GM23248 (cell line): ENCODE measurements around the gene PKNOX2. TPM values are rescaled to one million over a fixed set of nuclear protein-coding genes. Genes with fewer than 3 reads are reported as not detected.

Experiments used
- DNase-seq: peaks from one replicate; pipeline ENCODE4 v3.0.0-alpha.2; 2015
- H2AFZ ChIP-seq: fragments of 200-600 bp; sonication (generic); 2 replicates; pipeline ENCODE4 v1.6.1; 2016; ENCODE audit warnings: antibody characterized with exemption
- H3F3A ChIP-seq: fragments of 200-600 bp; sonication (generic); 2 replicates; pipeline ENCODE4 v1.6.1; 2016; ENCODE audit warnings: mild to moderate bottlenecking, antibody characterized with exemption, mixed run types; ENCODE audit not compliant: insufficient read depth
- H3K27ac ChIP-seq: fragments of 200-600 bp; sonication (generic); 2 replicates; pipeline ENCODE4 v1.5.1; 2016; ENCODE audit warnings: mild to moderate bottlenecking
- H3K27me3 ChIP-seq: fragments of 200-600 bp; sonication (generic); replicated peaks from 2 replicates; pipeline ENCODE4 v1.6.1; 2016; ENCODE audit warnings: mild to moderate bottlenecking; ENCODE audit not compliant: insufficient read depth
- H3K36me3 ChIP-seq: fragments of 200-600 bp; sonication (generic); 2 replicates; pipeline ENCODE4 v1.6.1; 2016; ENCODE audit warnings: low read depth, mild to moderate bottlenecking
- H3K4me1 ChIP-seq: fragments of 200-600 bp; sonication (generic); 2 replicates; pipeline ENCODE4 v1.6.1; 2016; ENCODE audit warnings: mild to moderate bottlenecking; ENCODE audit not compliant: insufficient read depth
- H3K4me2 ChIP-seq: fragments of 200-600 bp; sonication (generic); one replicate; pipeline ENCODE4 v1.6.1; 2016; ENCODE audit warnings: mild to moderate bottlenecking; ENCODE audit not compliant: unreplicated experiment
- H3K4me3 ChIP-seq: fragments of 200-600 bp; sonication (generic); 2 replicates; pipeline ENCODE4 v1.5.1; 2016; ENCODE audit warnings: mild to moderate bottlenecking
- H3K79me2 ChIP-seq: fragments of 200-600 bp; sonication (generic); 2 replicates; pipeline ENCODE4 v1.6.1; 2016; ENCODE audit warnings: mild to moderate bottlenecking; ENCODE audit not compliant: insufficient read depth
- H3K9ac ChIP-seq: fragments of 200-600 bp; sonication (generic); 2 replicates; pipeline ENCODE4 v1.6.1; 2016; ENCODE audit warnings: mild to moderate bottlenecking
- H3K9me2 ChIP-seq: fragments of 200-600 bp; sonication (generic); 2 replicates; pipeline ENCODE4 v1.6.1; 2016; ENCODE audit warnings: mixed run types, mild to moderate bottlenecking, moderate library complexity; ENCODE audit not compliant: insufficient read depth
- H3K9me3 ChIP-seq: fragments of 200-600 bp; sonication (generic); one replicate; pipeline ENCODE4 v1.6.1; 2017; ENCODE audit warnings: low read depth
- H4K20me1 ChIP-seq: fragments of 200-600 bp; sonication (generic); 2 replicates; pipeline ENCODE4 v1.6.0; 2016; ENCODE audit not compliant: insufficient read depth
- EZH2 ChIP-seq: fragments of 200-600 bp; sonication (generic); IDR thresholded peaks from 2 replicates; pipeline ENCODE4 v1.6.1; 2018; ENCODE audit warnings: antibody characterized with exemption, mild to moderate bottlenecking; ENCODE audit not compliant: insufficient read depth, poor library complexity, severe bottlenecking
- EZH2phosphoT487 ChIP-seq: fragments of 200-600 bp; sonication (generic); IDR thresholded peaks from 2 replicates; pipeline ENCODE4 v1.6.1; 2018; ENCODE audit warnings: antibody characterized with exemption, moderate library complexity, mild to moderate bottlenecking, low read depth; ENCODE audit not compliant: insufficient read depth
- WGBS, 2 experiments: methylation state at CpG; one replicate each; pipeline ENCODE4 v1.1.6; 2015 to 2017; ENCODE audit warnings: low lambda C conversion rate in 2 of 2, low coverage in 1 of 2; ENCODE audit errors: missing lambda C conversion rate in 2 of 2; 5-methylcytosine and 5-hydroxymethylcytosine counted together
- in situ Hi-C: fragments of 300-500 bp; cut with MboI; formaldehyde crosslinking; loops from 2 replicates; pipeline ENCODE4 v1.15.0; 2020
- polyA plus RNA-seq: library from polyadenylated mRNA; unstranded; fragments of >200 nt; fragmentation: Nextera tagmentation; extraction: Ambion mirVana; gene quantifications from 2 replicates; pipeline ENCODE4 v1.2.1, GENCODE V29; 2016
- total RNA-seq: library from RNA; depleted of rRNA; stranded (reverse); fragments of >200 nt; shearing (Covaris generic); gene quantifications from 2 replicates; pipeline ENCODE4 v1.2.3, GENCODE V29; 2014

Gene PKNOX2
- total and polyA plus RNA-seq, 2 experiments from 2014 or later = 0.21 to 0.76 TPM

DNA sequence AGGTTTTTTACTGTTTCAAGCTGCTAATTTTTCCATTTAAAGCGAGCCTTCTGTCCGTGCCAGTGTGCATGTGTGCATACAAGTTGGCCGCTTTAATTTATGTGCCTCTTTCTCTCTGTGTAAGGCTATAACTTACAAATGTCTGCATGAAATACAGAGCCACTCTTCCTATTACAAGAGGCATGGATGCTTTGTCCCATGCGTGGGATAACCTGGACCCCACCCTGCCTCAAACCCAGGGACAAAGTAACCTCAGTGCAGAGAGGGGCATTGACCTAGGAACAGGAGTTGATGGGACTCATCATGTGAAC is 28.8 kb downstream of the PKNOX2 start:
- no peak overlapping the region for H3K9ac ChIP-seq
- H3F3A ChIP-seq = no peaks in the 10 kb centered on the region
- H4K20me1 ChIP-seq = no peaks in the 10 kb centered on the region
- no peaks in the 10 kb centered on the region for H3K79me2 ChIP-seq
- in situ Hi-C loops = no loop called here
- H3K4me3 ChIP-seq = no peak overlapping the region
- peaks cover 16% of the 10 kb centered on the region for H3K27me3 ChIP-seq
- H3K4me1 ChIP-seq = no peaks in the 10 kb centered on the region; the same call in 1 of the 2 replicates
- TF ChIP-seq EZH2phosphoT487 (no peak), EZH2 (no peak)
- DNase-seq = no peak
- no peaks in the 10 kb centered on the region for H3K9me2 ChIP-seq
- H3K27ac ChIP-seq = no peak overlapping the region
- H3K9me3 ChIP-seq = no peaks in the 10 kb centered on the region
- H3K4me2 ChIP-seq = no peak overlapping the region
- no peaks in the 10 kb centered on the region for H3K36me3 ChIP-seq
- WGBS, 2 experiments = 72 to 76% methylated on average over 4 of the region's 4 CpGs
- H2AFZ ChIP-seq = no peak overlapping the region

GRCh38 chr11:125193841-125194240 is 29.3 kb downstream of the PKNOX2 start:
- Histone ChIP-seq H3K4me1 (no peaks in the 10 kb centered on the region), H3K36me3 (no peaks in the 10 kb centered on the region), H4K20me1 (no peaks in the 10 kb centered on the region), H3K4me3 (no peak overlapping the region), H3K27me3 (peaks cover 16% of the 10 kb centered on the region; the same call in 1 of the 2 replicates), H2AFZ (no peak overlapping the region), H3K9me2 (no peaks in the 10 kb centered on the region), H3K9ac (no peak overlapping the region), H3K27ac (no peak overlapping the region), H3F3A (no peaks in the 10 kb centered on the region), H3K4me2 (no peak overlapping the region), H3K9me3 (no peaks in the 10 kb centered on the region), H3K79me2 (no peaks in the 10 kb centered on the region)
- in situ Hi-C loops = no loop called here
- DNase-seq = no peak
- 60 to 63% methylated on average over 7 of the region's 7 CpGs for WGBS, 2 experiments
- TF ChIP-seq EZH2 = no peak
- TF ChIP-seq EZH2phosphoT487 = no peak

DNA sequence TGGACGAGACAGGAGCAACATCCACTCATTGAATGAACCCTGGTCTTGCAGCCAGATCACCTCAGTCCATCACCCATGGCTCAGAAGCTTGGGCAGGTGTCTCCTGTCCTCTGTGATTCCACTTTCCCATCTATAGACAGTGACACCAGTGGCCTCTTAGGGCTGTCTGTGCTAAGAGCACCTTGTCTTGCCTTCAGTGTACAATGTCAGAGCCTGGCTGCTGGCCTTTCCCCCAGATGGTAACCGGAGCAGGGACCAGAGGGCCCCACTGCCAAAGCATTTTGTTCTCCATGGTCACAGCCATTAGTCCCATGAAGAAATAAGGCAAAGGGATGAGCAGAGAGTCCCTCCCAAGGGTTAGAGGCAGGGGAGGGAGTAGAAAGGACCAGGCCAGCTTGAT is 35.4 kb downstream of the PKNOX2 start:
- 42 to 56% methylated on average over 2 of the region's 2 CpGs for WGBS, 2 experiments
- H3K9me3 ChIP-seq = no peaks in the 10 kb centered on the region
- H3K27ac ChIP-seq = no peak overlapping the region
- no peak overlapping the region for H3K9ac ChIP-seq
- TF ChIP-seq EZH2 (no peak), EZH2phosphoT487 (no peak)
- H3K4me1 ChIP-seq = no peaks in the 10 kb centered on the region
- H3K4me2 ChIP-seq = no peak overlapping the region
- in situ Hi-C loops = no loop called here
- H3K27me3 ChIP-seq = peaks cover 11% of the 10 kb centered on the region; the same call in 1 of the 2 replicates
- H3F3A ChIP-seq = no peaks in the 10 kb centered on the region
- H3K4me3 ChIP-seq = no peak overlapping the region
- no peak for DNase-seq
- H3K79me2 ChIP-seq = no peaks in the 10 kb centered on the region
- H2AFZ ChIP-seq = no peak overlapping the region
- no peaks in the 10 kb centered on the region for H4K20me1 ChIP-seq
- H3K36me3 ChIP-seq = no peaks in the 10 kb centered on the region
- H3K9me2 ChIP-seq = no peaks in the 10 kb centered on the region

GRCh38 chr11:125200441-125200840 is 35.9 kb downstream of the PKNOX2 start:
- no peak overlapping the region for H3K4me3 ChIP-seq
- H3K9ac ChIP-seq = no peak overlapping the region
- H3K27me3 ChIP-seq = peaks cover 10% of the 10 kb centered on the region; the same call in 1 of the 2 replicates
- WGBS, 2 experiments = 73 to 80% methylated on average over 11 of the region's 11 CpGs
- no peaks in the 10 kb centered on the region for H3F3A ChIP-seq
- H3K79me2 ChIP-seq = no peaks in the 10 kb centered on the region
- H3K4me2 ChIP-seq = no peak overlapping the region
- no peaks in the 10 kb centered on the region for H3K36me3 ChIP-seq
- TF ChIP-seq EZH2 = no peak
- in situ Hi-C loops = no loop called here
- no peak overlapping the region for H2AFZ ChIP-seq
- H4K20me1 ChIP-seq = no peaks in the 10 kb centered on the region
- no peaks in the 10 kb centered on the region for H3K9me3 ChIP-seq
- no peaks in the 10 kb centered on the region for H3K4me1 ChIP-seq
- H3K27ac ChIP-seq = no peak overlapping the region
- H3K9me2 ChIP-seq = no peaks in the 10 kb centered on the region
- DNase-seq = no peak

DNA sequence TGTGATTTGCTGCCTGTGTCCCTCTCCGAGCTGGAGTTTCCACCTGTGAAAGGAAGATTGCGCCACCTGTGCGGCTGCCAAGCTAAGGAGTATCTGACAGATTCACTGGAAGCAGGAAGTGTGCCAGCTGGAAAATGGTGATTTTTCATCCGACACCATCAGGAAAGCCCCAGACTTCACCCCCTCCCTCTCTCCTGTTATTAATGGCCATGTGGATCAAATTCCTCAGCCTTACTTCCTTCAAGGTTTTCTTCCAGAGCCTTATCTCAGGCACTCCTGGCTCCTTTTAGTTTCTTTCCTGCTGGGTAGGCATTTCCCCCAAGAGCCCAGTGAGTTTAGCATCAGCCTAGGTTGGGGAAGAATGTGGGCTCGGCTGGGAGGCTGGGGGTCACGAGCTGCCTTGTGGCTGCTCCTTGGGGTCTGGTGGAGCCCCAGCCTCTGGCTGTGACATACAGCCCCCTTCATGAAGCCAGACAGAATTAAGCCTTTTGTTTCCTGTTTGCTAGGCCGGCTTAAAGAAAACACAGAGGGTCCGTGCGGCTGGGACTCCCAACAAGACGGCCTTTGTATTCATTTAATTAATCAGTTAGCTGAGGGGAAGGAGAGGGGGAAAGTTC is 37.1 kb downstream of the PKNOX2 start:
- Histone ChIP-seq H4K20me1 (no peaks in the 10 kb centered on the region), H3K36me3 (no peaks in the 10 kb centered on the region), H3K9me3 (no peaks in the 10 kb centered on the region), H3K27ac (no peak overlapping the region), H3K4me3 (no peak overlapping the region), H3K27me3 (peaks cover 10% of the 10 kb centered on the region; the same call in 1 of the 2 replicates), H3K9ac (no peak overlapping the region), H3K4me2 (no peak overlapping the region), H3K9me2 (no peaks in the 10 kb centered on the region), H2AFZ (no peak overlapping the region), H3F3A (no peaks in the 10 kb centered on the region), H3K4me1 (no peaks in the 10 kb centered on the region), H3K79me2 (no peaks in the 10 kb centered on the region)
- WGBS, 2 experiments = 58 to 62% methylated on average over 10 of the region's 10 CpGs
- TF ChIP-seq EZH2phosphoT487 (no peak), EZH2 (no peak)
- in situ Hi-C loops = no loop called here
- no peak for DNase-seq
